SK-N-SH (cell line): ENCODE results near the gene SNRNP25. TPM values are rescaled to one million over a fixed set of nuclear protein-coding genes. Genes with fewer than 3 reads are reported as not detected.

Experiments
- CTCF ChIA-PET: fragments of 300-600, 350-600 bp; formaldehyde crosslinking; extraction: SDS; loops from one replicate; lab custom pipeline; 2021; lab: Yijun Ruan, JAX
- POLR2A ChIA-PET: fragments of 350-600 bp; sonication (Branson Sonifier 250); formaldehyde crosslinking; extraction: SDS; loops from one replicate; lab custom pipeline; 2020; ENCODE audit warnings: antibody characterized with exemption, inconsistent platforms; lab: Yijun Ruan, JAX
- DNase-seq: peaks from one replicate; pipeline ENCODE4 v3.0.0; 2012
- H2AFZ ChIP-seq: fragments of 200-600 bp; sonication (generic); 2 replicates; pipeline ENCODE4 v1.8.1; 2016; ENCODE audit warnings: antibody characterized with exemption, mild to moderate bottlenecking, low read depth
- H3F3A ChIP-seq: fragments of 200-600 bp; sonication (generic); replicated peaks from 2 replicates; pipeline ENCODE3; 2016; ENCODE audit warnings: antibody characterized with exemption, mild to moderate bottlenecking; ENCODE audit not compliant: insufficient read depth
- H3K27ac ChIP-seq, 2 experiments: fragments of 200-500 bp in 1 of 2; fragments of 200-600 bp in 1 of 2; sonication (Bioruptor generic) in 1 of 2; sonication (generic), shearing (Covaris generic) in 1 of 2; 2 replicates each; pipeline versions ENCODE4 v1.5.1 to v1.6.1; 2014 to 2016; ENCODE audit warnings: low read depth in 2 of 2, inconsistent platforms in 1 of 2, low read length in 1 of 2, mild to moderate bottlenecking in 1 of 2, mixed read lengths in 1 of 2
- H3K27me3 ChIP-seq: fragments of 200-600 bp; sonication (generic), shearing (Covaris generic); 2 replicates; pipeline ENCODE4 v1.6.1; 2016; ENCODE audit warnings: mixed run types; ENCODE audit not compliant: insufficient read depth
- H3K36me3 ChIP-seq, 2 experiments: fragments of 200-500 bp in 1 of 2; fragments of 200-600 bp in 1 of 2; sonication (Bioruptor generic) in 1 of 2; sonication (generic) in 1 of 2; replicated peaks in 1 of 2; 2 replicates each; pipeline versions ENCODE3 to v1.5.1; 2014 to 2016; ENCODE audit warnings: low read length in 1 of 2, mild to moderate bottlenecking in 1 of 2; ENCODE audit not compliant: insufficient read depth in 2 of 2, control insufficient read depth in 1 of 2
- H3K4me1 ChIP-seq, 2 experiments: fragments of 200-500 bp in 1 of 2; fragments of 200-600 bp in 1 of 2; sonication (Bioruptor generic) in 1 of 2; sonication (generic), shearing (Covaris generic) in 1 of 2; 2 replicates each; pipeline versions ENCODE4 v1.5.1 to v1.6.1; 2014 to 2016; ENCODE audit warnings: low read depth in 1 of 2, low read length in 1 of 2, mixed run types in 1 of 2; ENCODE audit not compliant: insufficient read depth in 2 of 2, control insufficient read depth in 1 of 2
- H3K4me2 ChIP-seq: fragments of 200-600 bp; sonication (generic), shearing (Covaris generic); 2 replicates; pipeline ENCODE4 v1.6.1; 2017; ENCODE audit warnings: mixed run types
- H3K4me3 ChIP-seq, 2 experiments: fragments of 200-500 bp in 1 of 2; fragments of 200-600 bp in 1 of 2; sonication (Bioruptor generic) in 1 of 2; sonication (generic), shearing (Covaris generic) in 1 of 2; 2 replicates each; pipeline versions ENCODE4 v1.5.1 to v1.8.1; 2014 to 2016; ENCODE audit warnings: low read depth in 2 of 2, inconsistent platforms in 1 of 2, low read length in 1 of 2, mild to moderate bottlenecking in 1 of 2, mixed read lengths in 1 of 2, moderate library complexity in 1 of 2
- H3K79me2 ChIP-seq: fragments of 200-600 bp; sonication (generic); 2 replicates; pipeline ENCODE4 v1.8.1; 2017; ENCODE audit warnings: mild to moderate bottlenecking; ENCODE audit not compliant: insufficient read depth
- H3K9ac ChIP-seq: fragments of 200-600 bp; sonication (generic); 2 replicates; pipeline ENCODE4 v1.6.1; 2017; ENCODE audit warnings: mixed run types
- H3K9me2 ChIP-seq: fragments of 200-600 bp; sonication (generic); 2 replicates; pipeline ENCODE4 v1.6.1; 2017; ENCODE audit warnings: mixed run types
- H3K9me3 ChIP-seq: fragments of 200-600 bp; sonication (generic); 2 replicates; pipeline ENCODE4 v1.6.1; 2017; ENCODE audit warnings: mixed run types, mild to moderate bottlenecking, moderate library complexity
- H4K20me1 ChIP-seq: fragments of 200-600 bp; sonication (generic); 2 replicates; pipeline ENCODE4 v1.6.1; 2017; ENCODE audit warnings: mild to moderate bottlenecking, mixed run types; ENCODE audit not compliant: insufficient read depth
- EP300 ChIP-seq, 2 experiments: IDR thresholded peaks; 2 replicates each; pipeline versions ENCODE4 v1.4.0 to v1.6.1; 2012; ENCODE audit warnings: borderline replicate concordance in 1 of 2, low read depth in 1 of 2, low read length in 1 of 2
- FOXJ3 ChIP-seq: sonication (generic); formaldehyde crosslinking; IDR thresholded peaks from 2 replicates; pipeline ENCODE4 v1.5.1; 2020; ENCODE audit warnings: mild to moderate bottlenecking, missing genetic modification reagents
- IRF3 ChIP-seq: fragments of 150-350 bp; IDR thresholded peaks from 2 replicates; pipeline ENCODE4 v1.6.1; 2016; ENCODE audit warnings: mild to moderate bottlenecking, low read depth, low read length
- JUND ChIP-seq: IDR thresholded peaks from 2 replicates; pipeline ENCODE4 v1.4.0; 2012
- MXI1 ChIP-seq: IDR thresholded peaks from 2 replicates; pipeline ENCODE4 v1.6.1; 2012; ENCODE audit warnings: mild to moderate bottlenecking, low read depth, low read length, improper control_type of control experiment
- NFIC ChIP-seq: IDR thresholded peaks from 2 replicates; pipeline ENCODE4 v1.4.0; 2012; ENCODE audit warnings: borderline replicate concordance
- NRF1 ChIP-seq: IDR thresholded peaks from 2 replicates; pipeline ENCODE4 v1.6.1; 2012; ENCODE audit warnings: low read depth, mild to moderate bottlenecking, low read length
- POLR2AphosphoS5 ChIP-seq: IDR thresholded peaks from 2 replicates; pipeline ENCODE4 v1.6.1; 2012; ENCODE audit warnings: low read depth, low read length
- RCOR1 ChIP-seq: fragments of 150-350 bp; IDR thresholded peaks from 2 replicates; pipeline ENCODE4 v1.6.1; 2017; ENCODE audit warnings: antibody characterized with exemption, low read length
- RFX5 ChIP-seq: IDR thresholded peaks from 2 replicates; pipeline ENCODE4 v1.6.1; 2012; ENCODE audit warnings: mild to moderate bottlenecking, improper control_type of control experiment, low read length
- SIN3A ChIP-seq: IDR thresholded peaks from 2 replicates; pipeline ENCODE4 v1.6.1; 2012; ENCODE audit warnings: low read depth, mild to moderate bottlenecking, low read length, moderate library complexity, borderline replicate concordance
- SMC3 ChIP-seq: IDR thresholded peaks from 2 replicates; pipeline ENCODE4 v1.6.1; 2012; ENCODE audit warnings: low read depth, low read length, improper control_type of control experiment
- TCF12 ChIP-seq: IDR thresholded peaks from 2 replicates; pipeline ENCODE4 v1.4.0; 2012
- TEAD4 ChIP-seq: IDR thresholded peaks from 2 replicates; pipeline ENCODE4 v1.4.0; 2012; ENCODE audit warnings: mild to moderate bottlenecking, borderline replicate concordance; ENCODE audit not compliant: insufficient read depth
- ZBTB33 ChIP-seq: IDR thresholded peaks from 2 replicates; pipeline ENCODE4 v1.4.0; 2012; ENCODE audit warnings: low read depth, borderline replicate concordance
- WGBS: methylation state at CpG from one replicate; pipeline ENCODE4 v1.1.6; 2017; ENCODE audit warnings: low lambda C conversion rate; 5-methylcytosine and 5-hydroxymethylcytosine counted together
- polyA plus RNA-seq, 3 experiments: library from polyadenylated mRNA; depleted of rRNA; stranded (reverse); fragments of >200 nt; gene quantifications; 2 replicates each; pipeline ENCODE4 v1.2.3, GENCODE V29; 2012

The SNRNP25 gene
- polyA plus RNA-seq, 1 of the 3 experiments (the other 2 are of a cell fraction): 73.4 TPM

DNA sequence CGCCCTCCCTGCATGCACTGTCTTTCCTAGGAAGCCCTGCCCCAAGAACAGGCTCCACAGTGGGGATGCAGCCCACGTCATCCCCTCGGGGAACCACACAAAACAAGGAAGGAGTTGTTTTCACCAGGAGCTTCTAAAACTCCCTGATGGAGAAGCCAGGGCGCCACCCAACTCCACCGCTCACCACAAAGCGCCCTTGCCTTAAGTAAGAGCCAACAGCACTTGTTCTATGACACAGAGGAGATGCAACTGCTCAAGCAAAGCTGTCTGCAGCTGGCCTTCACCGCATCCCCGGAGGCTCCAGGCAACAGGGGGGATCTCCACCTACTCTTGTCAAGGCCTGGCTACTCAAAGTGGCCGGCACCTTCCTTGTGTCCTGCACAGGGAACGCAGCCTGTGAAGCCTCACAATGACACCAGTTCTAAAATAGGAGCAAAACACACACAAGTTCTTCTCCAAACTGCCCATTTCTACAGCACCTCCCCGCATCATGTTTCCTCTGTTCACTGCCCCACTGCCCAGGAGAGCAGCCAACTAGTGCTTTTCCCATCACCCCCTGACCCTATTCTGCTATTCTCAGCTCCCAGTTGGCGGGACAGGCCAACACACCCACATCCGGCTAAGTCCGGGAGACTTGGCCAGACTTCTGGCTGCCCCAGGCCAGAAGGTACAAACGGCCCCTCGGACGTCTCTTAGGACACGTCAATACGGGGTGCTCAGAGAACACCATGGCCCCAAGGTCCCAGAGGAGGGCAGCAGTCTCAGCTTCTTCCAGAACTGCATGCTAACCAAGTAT lies 48.6 kb downstream of the SNRNP25 start:
- no peaks in the 10 kb centered on the region for H3K27me3 ChIP-seq
- H3K27ac ChIP-seq: no peak overlapping the region
- H3K36me3 ChIP-seq: peaks cover 0 to 4% of the 10 kb centered on the region in 2 experiments
- no peak overlapping the region for H3K4me2 ChIP-seq
- no peak overlapping the region for H3K9ac ChIP-seq
- H3K79me2 ChIP-seq: no peaks in the 10 kb centered on the region
- H4K20me1 ChIP-seq: no peaks in the 10 kb centered on the region
- DNase-seq: no peak
- WGBS: 94% methylated on average over 17 of the region's 19 CpGs
- POLR2A ChIA-PET: no interaction called here
- H3K4me3 ChIP-seq: no peak overlapping the region
- no peak overlapping the region for H2AFZ ChIP-seq
- no peaks in the 10 kb centered on the region; a peak in 1 of 4 replicates for H3K4me1 ChIP-seq
- H3F3A ChIP-seq: peaks cover under 1% of the 10 kb centered on the region
- TF ChIP-seq NFIC: no peak
- no peak for TF ChIP-seq MXI1
- TF ChIP-seq EP300 (IDR thresholded peaks at IDR 0.05; ENCODE audit: borderline replicate concordance in 1 of 2, low read depth in 1 of 2, low read length in 1 of 2): no peak
- no peak for TF ChIP-seq TCF12
- no peak for TF ChIP-seq SIN3A
- no peak for TF ChIP-seq IRF3
- TF ChIP-seq ZBTB33: no peak
- TF ChIP-seq SMC3: no peak
- no peak for TF ChIP-seq JUND
- no peak for TF ChIP-seq NRF1
- no peak for TF ChIP-seq RCOR1
- TF ChIP-seq TEAD4: no peak
- TF ChIP-seq FOXJ3: no peak
- no peak for TF ChIP-seq POLR2AphosphoS5
- no peak for TF ChIP-seq RFX5
- no peaks in the 10 kb centered on the region for H3K9me3 ChIP-seq
- CTCF ChIA-PET: interaction anchor here (0.6 to 27.8 kb wide), 4 partner anchors 37 to 286 kb away, joined by 4 to 793 read pairs (median 64); partner anchors contain the start of genes HBQ1 and RHBDF1
- no peaks in the 10 kb centered on the region for H3K9me2 ChIP-seq
